SW480 (cell line): Measurements from ENCODE around the gene MID2.
"Not testable (repeated sequence)": the region's sequence is repeated elsewhere in the genome, so short reads cannot be mapped to it uniquely, and the experiment has no call there.

ENCODE experiments used
- DNase-seq: peaks from one replicate; pipeline ENCODE4 v3.0.0-alpha.2; 2016; ENCODE audit warnings: low spot score

The MID2 gene

DNA sequence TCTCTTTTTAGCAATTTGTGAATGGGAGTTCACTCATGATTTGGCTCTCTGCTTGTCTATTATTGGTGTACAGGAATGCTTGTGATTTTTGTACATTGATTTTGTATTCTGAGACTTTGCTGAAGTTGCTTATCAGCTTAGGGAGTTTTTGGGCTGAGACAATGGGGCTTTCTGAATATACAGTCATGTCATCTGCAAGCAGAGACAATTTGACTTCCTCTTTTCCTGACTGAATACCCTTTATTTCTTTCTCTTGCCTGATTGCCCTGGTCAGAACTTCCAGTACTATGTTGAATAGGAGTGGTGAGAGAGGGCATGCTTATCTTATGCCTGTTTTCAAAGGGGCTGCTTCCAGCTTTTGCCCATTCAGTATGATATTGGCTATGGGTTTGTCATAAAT is 129.7 kb downstream of the MID2 start:
- DNase-seq, result not testable (repeated sequence)

DNA sequence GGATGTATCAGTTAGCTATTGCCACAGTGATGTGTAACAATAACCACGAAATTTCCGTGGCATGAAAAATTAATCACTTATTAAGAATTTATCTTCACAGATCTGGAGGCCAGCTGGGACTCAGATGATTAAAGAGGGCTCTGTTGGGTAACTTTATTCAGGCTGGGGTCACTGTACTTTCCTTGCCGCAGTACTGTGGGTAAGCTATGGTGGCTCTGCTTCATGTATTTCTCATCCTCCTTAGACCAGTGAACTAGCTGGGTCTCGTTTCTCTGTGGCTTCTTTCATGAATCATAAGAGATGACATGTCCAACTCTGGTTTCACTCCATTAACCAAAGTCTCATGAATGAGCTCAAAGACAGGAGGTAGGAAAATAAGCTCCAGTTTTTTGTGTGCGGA is 143.0 kb downstream of the MID2 start:
- no peak for DNase-seq

DNA sequence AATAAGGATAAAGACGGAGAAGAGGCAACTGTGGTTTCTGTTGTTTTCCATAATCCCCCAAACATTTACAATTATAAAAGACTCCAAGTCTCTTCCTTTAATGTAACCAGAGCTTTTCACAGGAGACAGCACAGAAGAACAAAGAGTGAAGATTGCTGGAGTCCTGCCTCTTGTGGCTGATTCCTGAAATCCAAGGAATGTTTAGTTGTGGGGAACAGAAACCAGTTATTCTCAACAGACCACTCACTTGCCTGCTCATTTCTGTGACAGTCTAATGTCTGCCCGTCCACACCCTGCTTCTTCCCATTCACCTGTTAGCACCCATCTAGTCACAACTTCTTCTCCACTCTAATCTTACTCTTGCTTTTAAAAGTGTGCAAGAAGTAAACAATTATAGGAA is 144.4 kb downstream of the MID2 start:
- DNase-seq, result no peak

DNA sequence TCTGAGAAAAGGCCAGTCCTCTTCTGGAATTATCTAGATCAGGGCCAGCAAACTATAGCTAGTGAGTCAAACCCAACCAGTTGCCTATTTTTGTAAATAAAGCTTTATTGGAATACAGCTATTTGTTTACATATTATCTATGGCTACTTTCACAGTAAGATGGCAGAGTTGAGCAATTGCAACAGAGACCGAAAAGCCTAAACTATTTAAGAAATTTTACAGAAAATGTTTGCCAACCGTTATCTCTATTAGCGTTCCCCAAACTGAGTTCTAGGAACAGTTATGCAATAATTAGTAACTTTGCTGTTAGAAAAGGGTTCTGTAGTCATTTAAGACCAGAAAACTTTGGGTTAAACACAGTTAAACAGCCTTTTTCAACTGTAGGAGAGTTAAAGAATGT is 146.0 kb downstream of the MID2 start:
- no peak for DNase-seq
